GM12874 (cell line): ENCODE measurements around the gene CCR3.

Experiments used
- CTCF ChIP-seq: IDR thresholded peaks from 2 replicates; pipeline ENCODE4 v1.5.1; 2011; ENCODE audit warnings: low read depth, mild to moderate bottlenecking, control low read depth, low read length, moderate library complexity; ENCODE audit not compliant: insufficient read depth

CCR3 gene

GRCh38 chr3:46301122-46301835 is 59.0 kb downstream of the CCR3 start:
- no peak for TF ChIP-seq CTCF

- no peak for TF ChIP-seq CTCF
Measured at GRCh38 chr3:46303240-46303639, 61.0 kb downstream of the CCR3 start.

GRCh38 chr3:46304739-46305138 is 62.5 kb downstream of the CCR3 start:
- no peak for TF ChIP-seq CTCF

- TF ChIP-seq CTCF, result no peak
Measured at GRCh38 chr3:46312991-46313390, 70.7 kb downstream of the CCR3 start.

GRCh38 chr3:46314517-46314916 is 72.3 kb downstream of the CCR3 start:
- TF ChIP-seq CTCF, result no peak

- no peak for TF ChIP-seq CTCF
Measured at GRCh38 chr3:46316206-46316605, 73.9 kb downstream of the CCR3 start.
